Tibial nerve (tissue), 4 donors: ENCODE data around the gene TMEM150C. TPM values are rescaled to one million over a fixed set of nuclear protein-coding genes. Genes with fewer than 3 reads are reported as not detected.
"Not testable (repeated sequence)": the region's sequence is repeated elsewhere in the genome, so short reads cannot be mapped to it uniquely, and the experiment has no call there.

ENCODE experiments used
- DNase-seq, 2 donors: peaks; one replicate each; pipeline ENCODE4 v3.0.0-alpha.2; 2019; ENCODE audit warnings: low spot score in 2 of 2
- H3K27ac ChIP-seq, 4 donors: fragments of 200-600 bp; sonication (generic) in 3 of 4; one replicate each; pipeline ENCODE4 v1.5.1; 2017 to 2019; ENCODE audit warnings: mild to moderate bottlenecking in 1 of 4
- H3K27me3 ChIP-seq, 2 donors: fragments of 200-600 bp; sonication (generic) in 1 of 2; one replicate each; pipeline versions ENCODE4 v1.5.1 to v1.6.0; 2017 to 2019
- H3K36me3 ChIP-seq, 3 donors: fragments of 200-600 bp; sonication (generic); one replicate each; pipeline ENCODE4 v1.5.1; 2018 to 2019
- H3K4me1 ChIP-seq, 4 donors: fragments of 200-600 bp; sonication (generic) in 3 of 4; one replicate each; pipeline ENCODE4 v1.5.1; 2017 to 2019
- H3K4me3 ChIP-seq, 4 donors: fragments of 200-600 bp; sonication (generic) in 3 of 4; one replicate each; pipeline ENCODE4 v1.5.1; 2017 to 2019; ENCODE audit warnings: mild to moderate bottlenecking in 1 of 4, moderate library complexity in 1 of 4
- H3K9me3 ChIP-seq, 4 donors: fragments of 200-600 bp; sonication (generic) in 3 of 4; one replicate each; pipeline ENCODE4 v1.5.1; 2017 to 2019
- CTCF ChIP-seq, 5 experiments: fragments of 200-600 bp in 3 of 5; fragments of 450-650 bp in 2 of 5; sonication (generic) in 3 of 5; IDR thresholded peaks; one replicate each; pipeline ENCODE4 v1.5.1; 2016 to 2019; ENCODE audit warnings: antibody characterized with exemption in 5 of 5, mild to moderate bottlenecking in 3 of 5, moderate library complexity in 2 of 5
- EP300 ChIP-seq, 2 donors: sonication (generic); formaldehyde crosslinking; IDR thresholded peaks; one replicate each; pipeline ENCODE4 v1.6.1; 2017; ENCODE audit warnings: antibody characterized with exemption in 2 of 2, mild to moderate bottlenecking in 1 of 2
- POLR2A ChIP-seq, 2 donors: fragments of 450-650 bp; IDR thresholded peaks; one replicate each; pipeline ENCODE4 v1.6.1; 2017; ENCODE audit warnings: antibody characterized with exemption in 2 of 2, mild to moderate bottlenecking in 2 of 2, moderate library complexity in 2 of 2
- WGBS, 2 donors: methylation state at CpG; one replicate each; pipeline ENCODE4 v1.1.5; 2018; 5-methylcytosine and 5-hydroxymethylcytosine counted together
- total RNA-seq, 4 donors: library from RNA; depleted of rRNA; stranded (reverse); fragments of >200 nt; gene quantifications; one replicate each; pipeline ENCODE4 v1.1.0, GENCODE V29; 2016

The TMEM150C gene
- total RNA-seq, 4 donors from 2014 or later: 6.3 to 44.9 (median 16.0) TPM

DNA sequence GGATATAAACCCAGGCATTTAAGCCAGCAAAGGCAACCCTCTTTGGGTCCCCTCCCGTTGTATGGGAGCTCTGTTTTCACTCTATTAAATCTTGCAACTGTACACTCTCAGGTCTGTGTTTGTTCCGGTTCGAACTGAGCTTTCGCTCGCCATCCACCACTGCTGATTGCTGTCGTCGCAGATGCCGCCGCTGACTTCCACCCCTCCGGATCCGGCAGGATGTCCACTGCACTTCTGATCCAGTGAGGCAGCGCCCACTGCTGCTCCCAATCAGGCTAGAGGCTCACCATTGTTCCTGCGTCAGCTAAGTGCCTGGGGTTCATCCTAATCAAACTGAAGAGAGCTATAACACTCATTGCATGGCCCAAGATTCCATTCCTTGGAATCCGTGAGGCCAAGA lies 82.2 kb downstream of the TMEM150C start:
- 91 to 96% methylated on average over 14 of the region's 14 CpGs for WGBS, 2 donors
- H3K27ac ChIP-seq: no peak overlapping the region
- no peaks in the 10 kb centered on the region for H3K27me3 ChIP-seq
- H3K4me3 ChIP-seq: no peak overlapping the region
- peaks cover 0 to 8% (median 0%) of the 10 kb centered on the region in 3 donors for H3K36me3 ChIP-seq
- DNase-seq: no peak
- no peaks in the 10 kb centered on the region for H3K4me1 ChIP-seq
- TF ChIP-seq CTCF (IDR thresholded peaks at IDR 0.05) (no peak), EP300 (IDR thresholded peaks at IDR 0.05) (no peak), POLR2A (IDR thresholded peaks at IDR 0.05) (no peak)
- H3K9me3 ChIP-seq: no peaks in the 10 kb centered on the region

GRCh38 chr4:82477469-82477868 lies 84.3 kb downstream of the TMEM150C start:
- not testable (repeated sequence) for H3K4me3 ChIP-seq, H3K9me3 ChIP-seq, H3K4me1 ChIP-seq, H3K27ac ChIP-seq, DNase-seq, H3K27me3 ChIP-seq, H3K36me3 ChIP-seq
- 82 to 88% methylated on average over 8 to 9 of the region's 9 CpGs for WGBS, 2 donors

DNA sequence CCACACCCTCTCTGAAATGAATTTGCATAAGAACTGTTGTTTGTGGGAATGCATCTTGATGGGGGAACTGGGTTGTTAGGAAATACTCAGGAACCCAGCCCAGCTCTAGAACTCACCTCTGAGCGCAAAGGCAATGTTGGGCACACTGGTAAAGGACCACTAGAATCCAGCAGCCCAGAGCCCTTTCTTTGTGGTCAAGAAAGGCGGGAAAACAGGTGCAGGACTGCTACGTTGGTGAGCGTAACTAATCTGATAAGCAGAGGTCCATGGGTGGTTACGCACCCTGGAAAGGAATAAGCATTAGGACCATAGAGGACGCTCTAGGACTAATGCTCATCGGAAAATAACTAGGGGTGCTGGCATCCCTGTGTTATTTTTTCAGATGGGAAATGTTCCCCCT lies 85.9 kb downstream of the TMEM150C start:
- H3K4me3 ChIP-seq, H3K9me3 ChIP-seq, H3K27ac ChIP-seq, H3K36me3 ChIP-seq, H3K27me3 ChIP-seq, DNase-seq, H3K4me1 ChIP-seq: not testable (repeated sequence)
- WGBS, 2 donors: 92 to 93% methylated on average over 7 of the region's 7 CpGs

- WGBS, 2 donors: 93 to 94% methylated on average over 15 of the region's 15 CpGs
- no peaks in the 10 kb centered on the region for H3K27me3 ChIP-seq
- DNase-seq: no peak
- no peaks in the 10 kb centered on the region for H3K36me3 ChIP-seq
- H3K4me3 ChIP-seq: no peak overlapping the region
- TF ChIP-seq POLR2A (IDR thresholded peaks at IDR 0.05): no peak
- no peak for TF ChIP-seq EP300 (IDR thresholded peaks at IDR 0.05)
- no peak overlapping the region for H3K27ac ChIP-seq
- no peaks in the 10 kb centered on the region for H3K9me3 ChIP-seq
- H3K4me1 ChIP-seq: peaks cover 0 to 4% (median 0%) of the 10 kb centered on the region in 4 donors
These were observed 88.1 kb downstream of the TMEM150C start for GRCh38 chr4:82473621-82474164.

DNA sequence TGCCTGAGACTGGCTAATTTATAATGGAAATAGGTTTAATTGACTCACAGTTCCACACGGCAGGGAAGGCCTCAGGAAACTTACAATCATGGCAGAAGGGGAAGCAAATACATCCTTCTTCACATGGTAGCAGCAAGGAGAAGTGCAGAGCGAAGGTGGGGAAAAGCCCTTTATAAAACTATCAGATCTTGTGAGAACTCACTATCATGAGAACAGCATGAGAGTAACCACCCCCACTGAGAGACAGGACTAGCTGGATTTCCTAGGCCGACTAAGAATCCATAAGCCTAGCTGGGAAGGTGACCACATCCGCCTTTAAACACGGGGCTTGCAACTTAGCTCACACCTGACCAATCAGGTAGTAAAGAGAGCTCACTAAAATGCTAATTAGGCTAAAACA lies 88.7 kb downstream of the TMEM150C start:
- not testable (repeated sequence) for H3K9me3 ChIP-seq, H3K27ac ChIP-seq, H3K4me1 ChIP-seq, H3K4me3 ChIP-seq, H3K36me3 ChIP-seq, DNase-seq, H3K27me3 ChIP-seq
- 69 to 77% methylated on average over 5 of the region's 5 CpGs for WGBS, 2 donors

DNA sequence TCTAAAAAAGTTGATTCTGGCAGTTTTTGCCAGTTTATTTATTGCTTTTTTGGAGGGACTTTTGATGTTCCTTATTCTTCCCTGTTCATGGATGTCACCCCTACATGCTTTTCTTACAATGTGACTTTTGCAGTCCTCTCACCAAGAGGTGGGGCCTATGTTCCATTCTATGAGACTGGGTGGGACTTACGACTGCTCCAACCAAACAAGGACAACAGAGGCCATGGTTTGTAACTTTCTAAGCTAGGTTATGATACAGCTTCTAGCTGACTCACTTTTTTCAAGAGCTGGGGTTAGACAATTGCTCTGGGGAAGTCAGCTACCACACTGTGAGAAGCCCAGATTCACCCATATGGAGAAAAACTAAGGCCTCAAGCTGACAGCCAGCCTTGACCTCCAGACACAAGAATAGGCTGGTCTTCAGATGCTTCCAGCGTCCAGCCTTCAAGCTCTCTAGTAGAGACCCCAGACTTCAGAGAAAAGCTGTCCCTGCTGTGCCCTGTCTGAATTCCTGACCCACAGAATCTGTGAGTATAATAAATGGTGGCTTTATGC lies 91.9 kb downstream of the TMEM150C start:
- H3K36me3 ChIP-seq: no peaks in the 10 kb centered on the region
- no peak overlapping the region for H3K4me3 ChIP-seq
- peaks cover 0 to 4% (median 0%) of the 10 kb centered on the region in 4 donors for H3K4me1 ChIP-seq
- 23 to 39% methylated on average over 2 of the region's 2 CpGs for WGBS, 2 donors
- DNase-seq: no peak
- no peaks in the 10 kb centered on the region for H3K9me3 ChIP-seq
- no peaks in the 10 kb centered on the region for H3K27me3 ChIP-seq
- peak overlapping the region in 1 of 4 donors; percentile 46 for H3K27ac ChIP-seq
- TF ChIP-seq CTCF (IDR thresholded peaks at IDR 0.05) (no peak), POLR2A (IDR thresholded peaks at IDR 0.05) (no peak), EP300 (IDR thresholded peaks at IDR 0.05) (no peak)

- Histone ChIP-seq H3K4me3 (no peak overlapping the region), H3K27ac (no peak overlapping the region), H3K27me3 (no peaks in the 10 kb centered on the region), H3K9me3 (no peaks in the 10 kb centered on the region), H3K36me3 (no peaks in the 10 kb centered on the region), H3K4me1 (peaks cover 0 to 9% (median 0%) of the 10 kb centered on the region in 4 donors)
- 44 to 49% methylated on average over 3 of the region's 3 CpGs for WGBS, 2 donors
- DNase-seq: no peak
- no peak for TF ChIP-seq EP300 (IDR thresholded peaks at IDR 0.05)
- TF ChIP-seq POLR2A (IDR thresholded peaks at IDR 0.05): no peak
- TF ChIP-seq CTCF (IDR thresholded peaks at IDR 0.05): no peak
These were observed 94.3 kb downstream of the TMEM150C start for GRCh38 chr4:82467471-82467870.
